ENCODE data around the gene TAS2R38. TPM values are rescaled to one million over a fixed set of nuclear protein-coding genes. Genes with fewer than 3 reads are reported as not detected.

The TAS2R38 gene
- total RNA-seq: not detected
- not detected for polyA plus RNA-seq
- long read RNA-seq, donor 1: 0 reads
- long read RNA-seq, donor 2: 0 reads
- long read RNA-seq, donor 3: 0 reads
- long read RNA-seq, donor 4: 0 reads
- long read RNA-seq, donor 5: 0 reads
- long read RNA-seq, donor 6: 0 reads
- long read RNA-seq, donor 7: 0 reads
- long read RNA-seq, donor 8: 0 reads
- long read RNA-seq, donor 9: 0 reads
- long read RNA-seq, donor 10: 0 reads

DNA sequence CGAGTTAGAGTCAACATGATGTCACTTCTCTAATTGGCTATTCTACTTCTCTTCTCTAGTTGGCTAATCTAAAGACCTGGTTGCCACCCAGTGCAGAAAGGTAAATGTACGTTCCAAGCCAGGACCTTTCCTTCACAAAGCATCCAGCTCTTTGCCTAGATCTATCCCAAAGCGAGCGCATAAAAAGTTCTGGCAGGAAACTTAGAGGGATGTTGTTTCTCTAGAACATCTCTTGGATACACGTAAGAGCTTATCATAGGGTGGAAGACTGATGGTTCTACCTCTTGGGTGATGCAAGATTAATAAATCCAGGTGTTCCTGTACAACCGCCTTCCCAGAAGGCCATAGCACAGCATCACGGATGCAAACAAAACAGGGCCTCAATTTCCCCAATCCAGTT, at the start of gene TAS2R38:
Gene TAS2R38 (minus strand): TSS at position 101 of the 400 bp plus-strand sequence. CDS start 84 bp downstream, at position 17.
- no peaks in the 10 kb centered on the region for H3K9me3 ChIP-seq (replicated peaks in 1 of 3)

DNA sequence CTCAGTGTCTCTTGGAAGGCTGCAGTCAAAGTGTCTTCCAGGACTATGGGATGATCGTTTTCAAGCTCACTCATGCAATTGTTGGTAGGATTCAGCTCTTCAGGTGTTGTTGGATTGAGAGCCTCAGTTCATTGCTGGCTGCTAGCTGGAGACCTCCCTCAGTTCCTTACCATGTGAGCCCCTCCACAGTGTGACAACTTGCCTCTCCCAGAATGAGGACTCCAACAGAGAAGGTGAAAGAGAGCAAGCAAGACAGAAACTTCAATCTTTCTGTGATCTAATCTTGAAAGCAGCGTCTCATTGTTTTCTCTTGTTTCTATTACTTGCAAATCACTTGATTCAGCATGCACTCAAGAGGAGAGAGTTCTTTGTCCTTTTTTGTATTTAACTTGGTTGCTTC, 44.6 kb upstream of the TAS2R38 start:
- DNase-seq: no peak
- intact Hi-C loops (cut with DNase I): no loop called here
- Histone ChIP-seq H3K27ac (no peak overlapping the region), H3K36me3 (replicated peaks in 1 of 2) (no peaks in the 10 kb centered on the region), H3K4me3 (no peak overlapping the region), H3K4me1 (replicated peaks in 1 of 2) (no peaks in the 10 kb centered on the region), H3K27me3 (no peaks in the 10 kb centered on the region), H3K9me3 (replicated peaks in 1 of 3) (no peaks in the 10 kb centered on the region)
- TF ChIP-seq, protein P1, sequence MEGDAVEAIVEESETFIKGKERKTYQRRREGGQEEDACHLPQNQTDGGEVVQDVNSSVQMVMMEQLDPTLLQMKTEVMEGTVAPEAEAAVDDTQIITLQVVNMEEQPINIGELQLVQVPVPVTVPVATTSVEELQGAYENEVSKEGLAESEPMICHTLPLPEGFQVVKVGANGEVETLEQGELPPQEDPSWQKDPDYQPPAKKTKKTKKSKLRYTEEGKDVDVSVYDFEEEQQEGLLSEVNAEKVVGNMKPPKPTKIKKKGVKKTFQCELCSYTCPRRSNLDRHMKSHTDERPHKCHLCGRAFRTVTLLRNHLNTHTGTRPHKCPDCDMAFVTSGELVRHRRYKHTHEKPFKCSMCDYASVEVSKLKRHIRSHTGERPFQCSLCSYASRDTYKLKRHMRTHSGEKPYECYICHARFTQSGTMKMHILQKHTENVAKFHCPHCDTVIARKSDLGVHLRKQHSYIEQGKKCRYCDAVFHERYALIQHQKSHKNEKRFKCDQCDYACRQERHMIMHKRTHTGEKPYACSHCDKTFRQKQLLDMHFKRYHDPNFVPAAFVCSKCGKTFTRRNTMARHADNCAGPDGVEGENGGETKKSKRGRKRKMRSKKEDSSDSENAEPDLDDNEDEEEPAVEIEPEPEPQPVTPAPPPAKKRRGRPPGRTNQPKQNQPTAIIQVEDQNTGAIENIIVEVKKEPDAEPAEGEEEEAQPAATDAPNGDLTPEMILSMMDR (IDR thresholded peaks at IDR 0.05): no peak
- no peak for TF ChIP-seq POLR2A (IDR thresholded peaks at IDR 0.05)
- WGBS, 4 donors: 47 to 67% (median 60%) methylated on average over 2 of the region's 2 CpGs

More for the DNA sequence above, at the start of gene TAS2R38:
- Histone ChIP-seq H3K4me3 (no peak within 1 kb of the TSS), H3K36me3 (replicated peaks in 1 of 2) (no peaks in the 10 kb centered on the region), H3K27me3 (no peaks in the 10 kb centered on the region), H3K27ac (no peak within 1 kb of the TSS), H3K4me1 (replicated peaks in 1 of 2) (no peaks in the 10 kb centered on the region)
- 69 to 81% (median 74%) methylated on average over 7 of the region's 7 CpGs for WGBS, 4 donors
- TF ChIP-seq POLR2A (IDR thresholded peaks at IDR 0.05): no peak
- TF ChIP-seq, protein P1 (IDR thresholded peaks at IDR 0.05): no peak
- DNase-seq: no peak
- intact Hi-C loops (cut with DNase I): no loop called here

GRCh38 chr7:142017451-142017850, 43.9 kb upstream of the TAS2R38 start:
- no peak for TF ChIP-seq POLR2A (IDR thresholded peaks at IDR 0.05)
- TF ChIP-seq, protein P1 (IDR thresholded peaks at IDR 0.05): no peak
- 71 to 81% (median 73%) methylated on average over 3 of the region's 3 CpGs for WGBS, 4 donors
- Histone ChIP-seq H3K4me3 (no peak overlapping the region), H3K9me3 (replicated peaks in 1 of 3) (no peaks in the 10 kb centered on the region), H3K4me1 (replicated peaks in 1 of 2) (no peaks in the 10 kb centered on the region), H3K27me3 (no peaks in the 10 kb centered on the region), H3K36me3 (replicated peaks in 1 of 2) (no peaks in the 10 kb centered on the region), H3K27ac (no peak overlapping the region)
- intact Hi-C loops (cut with DNase I): no loop called here
- no peak for DNase-seq

GRCh38 chr7:142012825-142013511, 39.4 kb upstream of the TAS2R38 start:
- H3K9me3 ChIP-seq (replicated peaks in 1 of 3): no peaks in the 10 kb centered on the region
- H3K4me1 ChIP-seq (replicated peaks in 1 of 2): no peaks in the 10 kb centered on the region
- WGBS, 4 donors: 69 to 79% (median 74%) methylated on average over 4 of the region's 4 CpGs
- H3K4me3 ChIP-seq: no peak overlapping the region
- TF ChIP-seq, protein P1 (IDR thresholded peaks at IDR 0.05): no peak
- intact Hi-C loops (cut with DNase I): no loop called here
- no peaks in the 10 kb centered on the region for H3K36me3 ChIP-seq (replicated peaks in 1 of 2)
- H3K27ac ChIP-seq: no peak overlapping the region
- no peaks in the 10 kb centered on the region for H3K27me3 ChIP-seq
- DNase-seq: no peak
